Measurements from ENCODE around the gene CNNM1. TPM values are rescaled to one million over a fixed set of nuclear protein-coding genes. Genes with fewer than 3 reads are reported as not detected.
A peak's percentile ranks its signal among the peaks of the same experiment; 100 is the strongest.

CNNM1 gene
- total and polyA plus RNA-seq, 11 donors: 0.04 to 0.43 (median 0.11) TPM; not detected in 4

- Histone ChIP-seq H3K4me3 (no peak overlapping the region), H3K27me3 (peaks cover 0 to 6% (median 0%) of the 10 kb centered on the region in 9 donors), H3K27ac (no peak overlapping the region), H3K9me3 (no peaks in the 10 kb centered on the region), H3K36me3 (no peaks in the 10 kb centered on the region), H3K4me1 (peaks cover 0 to 3% (median 0%) of the 10 kb centered on the region in 12 donors)
- intact Hi-C loops (cut with DNase I): no loop called here
- 72 to 85% (median 79%) methylated on average over 5 of the region's 5 CpGs for WGBS, 4 donors
- ATAC-seq (no peak), DNase-seq (no peak)
- no peak for TF ChIP-seq CTCF (IDR thresholded peaks at IDR 0.05)
- no peak for TF ChIP-seq POLR2A (IDR thresholded peaks at IDR 0.05)
Measured at GRCh38 chr10:99347672-99348071, 18.5 kb downstream of the CNNM1 start.

GRCh38 chr10:99353182-99353581 is 24.0 kb downstream of the CNNM1 start:
- intact Hi-C loops (cut with DNase I): no loop called here
- no peak for DNase-seq
- H3K4me1 ChIP-seq: no peaks in the 10 kb centered on the region
- 67 to 83% (median 72%) methylated on average over 1 of the region's 1 CpG for WGBS, 4 donors
- no peak for ATAC-seq
- no peak for TF ChIP-seq POLR2A (IDR thresholded peaks at IDR 0.05)
- no peak for TF ChIP-seq CTCF (IDR thresholded peaks at IDR 0.05)
- H3K36me3 ChIP-seq: no peaks in the 10 kb centered on the region
- H3K27ac ChIP-seq: no peak overlapping the region
- no peak overlapping the region for H3K4me3 ChIP-seq
- H3K27me3 ChIP-seq: peaks cover 0 to 24% (median 0%) of the 10 kb centered on the region in 9 donors
- H3K9me3 ChIP-seq: no peaks in the 10 kb centered on the region

GRCh38 chr10:99357691-99358090 is 28.5 kb downstream of the CNNM1 start:
- DNase-seq: no peak
- intact Hi-C loops (cut with DNase I): no loop called here
- WGBS, 4 donors: 27 to 48% (median 37%) methylated on average over 3 of the region's 3 CpGs
- Histone ChIP-seq H3K36me3 (no peaks in the 10 kb centered on the region), H3K27ac (no peak overlapping the region), H3K4me3 (no peak overlapping the region), H3K4me1 (no peaks in the 10 kb centered on the region), H3K27me3 (peaks cover 0 to 22% (median 0%) of the 10 kb centered on the region in 9 donors), H3K9me3 (no peaks in the 10 kb centered on the region)
- TF ChIP-seq POLR2A (IDR thresholded peaks at IDR 0.05): no peak
- TF ChIP-seq CTCF (IDR thresholded peaks at IDR 0.05): no peak
- ATAC-seq: peak in 1 of 4 donors; percentile 34

- ATAC-seq (no peak), DNase-seq (no peak)
- Histone ChIP-seq H3K27me3 (peaks cover 0 to 18% (median 0%) of the 10 kb centered on the region in 9 donors), H3K36me3 (no peaks in the 10 kb centered on the region), H3K9me3 (no peaks in the 10 kb centered on the region), H3K4me3 (no peak overlapping the region), H3K27ac (no peak overlapping the region), H3K4me1 (no peaks in the 10 kb centered on the region)
- WGBS, 4 donors: 50 to 77% (median 53%) methylated on average over 1 of the region's 1 CpG
- intact Hi-C loops (cut with DNase I): no loop called here
- TF ChIP-seq CTCF (IDR thresholded peaks at IDR 0.05): no peak
Measured at GRCh38 chr10:99358101-99358500, 28.9 kb downstream of the CNNM1 start.

All from heart left ventricle (tissue), 16 donors.